Keratinocyte (primary cell): Measurements from ENCODE around the gene TSHR. TPM values are rescaled to one million over a fixed set of nuclear protein-coding genes. Genes with fewer than 3 reads are reported as not detected.

Experiments used
- DNase-seq: peaks from one replicate; pipeline ENCODE4 v3.0.0-alpha.2; 2011; ENCODE audit warnings: low read depth, missing footprints, low spot score
- FAIRE-seq: peaks from 2 replicates; lab custom pipeline; 2011; peaks lifted over from hg19 to GRCh38; lab: Jason Lieb, UNC
- H2AFZ ChIP-seq: 2 replicates; pipeline ENCODE4 v1.6.0; 2012; ENCODE audit warnings: low read length, control low read depth, inconsistent platforms; ENCODE audit not compliant: control insufficient read depth
- H3K27ac ChIP-seq: 2 replicates; pipeline ENCODE4 v1.5.1; 2011; ENCODE audit warnings: low read length; ENCODE audit not compliant: control insufficient read depth, insufficient read depth
- H3K27me3 ChIP-seq: 3 replicates; pipeline ENCODE4 v1.6.0; 2011; ENCODE audit warnings: low read length; ENCODE audit not compliant: control insufficient read depth, insufficient read depth; ENCODE audit errors: extremely low read depth
- H3K36me3 ChIP-seq, 2 experiments: 2 replicates in 1 of 2; 3 replicates in 1 of 2; pipeline ENCODE4 v1.5.1; 2011; ENCODE audit warnings: low read length in 2 of 2, mild to moderate bottlenecking in 1 of 2; ENCODE audit not compliant: control insufficient read depth in 2 of 2, insufficient read depth in 2 of 2; ENCODE audit errors: extremely low read depth in 1 of 2
- H3K4me1 ChIP-seq: 3 replicates; pipeline ENCODE4 v1.5.1; 2011; ENCODE audit warnings: low read length; ENCODE audit not compliant: control insufficient read depth, insufficient read depth; ENCODE audit errors: extremely low read depth
- H3K4me2 ChIP-seq: 3 replicates; pipeline ENCODE4 v1.6.0; 2011; ENCODE audit warnings: low read depth, low read length; ENCODE audit not compliant: control insufficient read depth, insufficient read depth; ENCODE audit errors: extremely low read depth
- H3K4me3 ChIP-seq, 3 experiments: fragments of 200-600 bp in 1 of 3; sonication (generic) in 1 of 3; 2 replicates in 2 of 3; 3 replicates in 1 of 3; pipeline ENCODE4 v1.5.1; 2011 to 2016; ENCODE audit warnings: low read length in 3 of 3, mild to moderate bottlenecking in 3 of 3, control low read depth in 2 of 3, inconsistent platforms in 1 of 3, low read depth in 1 of 3, mixed read lengths in 1 of 3, mixed run types in 1 of 3, moderate library complexity in 1 of 3; ENCODE audit not compliant: control insufficient read depth in 2 of 3, insufficient read depth in 2 of 3; ENCODE audit errors: extremely low read depth in 1 of 3
- H3K79me2 ChIP-seq: 2 replicates; pipeline ENCODE4 v1.6.0; 2012; ENCODE audit warnings: low read length; ENCODE audit not compliant: control insufficient read depth, insufficient read depth
- H3K9ac ChIP-seq: 3 replicates; pipeline ENCODE4 v1.6.0; 2011; ENCODE audit warnings: low read length; ENCODE audit not compliant: control insufficient read depth, insufficient read depth; ENCODE audit errors: extremely low read depth
- H3K9me1 ChIP-seq: 3 replicates; pipeline ENCODE4 v1.6.0; 2011; ENCODE audit warnings: low read length; ENCODE audit not compliant: control insufficient read depth, insufficient read depth; ENCODE audit errors: extremely low read depth
- H3K9me3 ChIP-seq: 2 replicates; pipeline ENCODE4 v1.5.1; 2012; ENCODE audit warnings: low read depth, low read length; ENCODE audit not compliant: control insufficient read depth
- H4K20me1 ChIP-seq: 3 replicates; pipeline ENCODE4 v1.6.0; 2011; ENCODE audit warnings: low read length; ENCODE audit not compliant: control insufficient read depth, insufficient read depth; ENCODE audit errors: extremely low read depth
- EZH2 ChIP-seq: IDR thresholded peaks from one replicate; pipeline ENCODE4 v1.6.1; 2012; ENCODE audit warnings: inconsistent platforms, mild to moderate bottlenecking, low read length, moderate library complexity
- dilution Hi-C: fragments of 300-500 bp; cut with MboI; formaldehyde crosslinking; loops from one replicate; pipeline ENCODE4 v1.7.0; 2020; ENCODE audit warnings: low sequenced_read_pairs; ENCODE audit not compliant: extremely low pct_ligation_motif_present
- polyA plus RNA-seq, 5 experiments: library from polyadenylated mRNA; depleted of rRNA in 3 of 5; stranded (reverse) in 3 of 5; stranded (forward) in 1 of 5; unstranded in 1 of 5; fragments of >200 nt; gene quantifications; 1 replicate in 1 of 5; 2 replicates in 3 of 5; 3 replicates in 1 of 5; pipeline versions ENCODE4 v1.2.1 to v1.2.3, GENCODE V29; 2011 to 2012; ENCODE audit warnings: missing spikeins in 2 of 5, low read depth in 1 of 5, low replicate concordance in 1 of 5
- TF ChIP-seq, protein P1 (sequence below), 3 experiments: IDR thresholded peaks in 1 of 3; conservative IDR thresholded peaks in 1 of 3; optimal IDR thresholded peaks in 1 of 3; 2 replicates in 2 of 3; 3 replicates in 1 of 3; pipeline versions ENCODE3 to v1.5.1; 2011; ENCODE audit warnings: low read length in 3 of 3, mild to moderate bottlenecking in 3 of 3, moderate library complexity in 2 of 3, control low read depth in 1 of 3, inconsistent platforms in 1 of 3; ENCODE audit not compliant: insufficient read depth in 2 of 3; ENCODE audit errors: extremely low read depth in 1 of 3

TSHR gene
- polyA plus RNA-seq, 1 donor (not counting 4 experiments of a cell fraction or from before 2014, with no cell fraction given): 0.03 TPM

- Histone ChIP-seq H3K27me3 (no peaks in the 10 kb centered on the region), H3K36me3 (no peaks in the 10 kb centered on the region), H3K4me2 (no peak overlapping the region), H3K9me3 (no peaks in the 10 kb centered on the region), H2AFZ (no peak overlapping the region), H3K4me3 (no peak overlapping the region), H3K9me1 (no peaks in the 10 kb centered on the region), H3K4me1 (no peaks in the 10 kb centered on the region), H3K9ac (no peak overlapping the region), H3K27ac (no peak overlapping the region), H3K79me2 (no peaks in the 10 kb centered on the region), H4K20me1 (no peaks in the 10 kb centered on the region)
- no peak for TF ChIP-seq EZH2
- TF ChIP-seq, protein P1, sequence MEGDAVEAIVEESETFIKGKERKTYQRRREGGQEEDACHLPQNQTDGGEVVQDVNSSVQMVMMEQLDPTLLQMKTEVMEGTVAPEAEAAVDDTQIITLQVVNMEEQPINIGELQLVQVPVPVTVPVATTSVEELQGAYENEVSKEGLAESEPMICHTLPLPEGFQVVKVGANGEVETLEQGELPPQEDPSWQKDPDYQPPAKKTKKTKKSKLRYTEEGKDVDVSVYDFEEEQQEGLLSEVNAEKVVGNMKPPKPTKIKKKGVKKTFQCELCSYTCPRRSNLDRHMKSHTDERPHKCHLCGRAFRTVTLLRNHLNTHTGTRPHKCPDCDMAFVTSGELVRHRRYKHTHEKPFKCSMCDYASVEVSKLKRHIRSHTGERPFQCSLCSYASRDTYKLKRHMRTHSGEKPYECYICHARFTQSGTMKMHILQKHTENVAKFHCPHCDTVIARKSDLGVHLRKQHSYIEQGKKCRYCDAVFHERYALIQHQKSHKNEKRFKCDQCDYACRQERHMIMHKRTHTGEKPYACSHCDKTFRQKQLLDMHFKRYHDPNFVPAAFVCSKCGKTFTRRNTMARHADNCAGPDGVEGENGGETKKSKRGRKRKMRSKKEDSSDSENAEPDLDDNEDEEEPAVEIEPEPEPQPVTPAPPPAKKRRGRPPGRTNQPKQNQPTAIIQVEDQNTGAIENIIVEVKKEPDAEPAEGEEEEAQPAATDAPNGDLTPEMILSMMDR (optimal IDR thresholded peaks at IDR 0.05 in 1 of 3, IDR thresholded peaks at IDR 0.05 in 1 of 3, conservative IDR thresholded peaks at IDR 0.05 in 1 of 3; ENCODE audit: extremely low read depth in 1 of 3, insufficient read depth in 2 of 3, low read length in 3 of 3): no peak
- DNase-seq (no peak), FAIRE-seq (no peak)
- dilution Hi-C loops: no loop called here
Measured at GRCh38 chr14:81033698-81034240, 78.3 kb downstream of the TSHR start.

DNA sequence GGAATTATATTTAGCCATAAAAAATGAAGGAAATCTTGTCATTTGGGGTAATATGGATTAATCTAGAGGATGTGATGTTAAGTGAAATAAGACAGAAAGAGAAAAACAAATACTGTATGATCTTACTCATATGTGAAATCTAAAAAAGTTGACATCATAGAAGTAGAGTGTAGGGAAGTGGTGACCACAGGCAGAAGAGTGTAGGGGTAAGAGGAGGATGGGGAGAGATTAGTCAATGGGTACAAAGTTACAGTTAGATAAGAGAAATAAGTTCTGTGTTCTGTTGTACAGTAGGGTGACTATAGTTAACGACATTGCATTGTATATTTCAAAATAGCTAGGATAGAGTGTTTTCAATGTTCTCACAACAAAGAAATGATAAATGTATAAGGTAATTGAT is 87.0 kb downstream of the TSHR start:
- TF ChIP-seq EZH2: no peak
- TF ChIP-seq, protein P1 (optimal IDR thresholded peaks at IDR 0.05 in 1 of 3, IDR thresholded peaks at IDR 0.05 in 1 of 3, conservative IDR thresholded peaks at IDR 0.05 in 1 of 3; ENCODE audit: extremely low read depth in 1 of 3, insufficient read depth in 2 of 3, low read length in 3 of 3): no peak
- H2AFZ ChIP-seq: no peak overlapping the region
- no peak overlapping the region for H3K4me2 ChIP-seq
- no peaks in the 10 kb centered on the region for H3K27me3 ChIP-seq
- no peaks in the 10 kb centered on the region for H4K20me1 ChIP-seq
- dilution Hi-C loops: no loop called here
- no peak overlapping the region for H3K27ac ChIP-seq
- DNase-seq (no peak), FAIRE-seq (no peak)
- H3K9ac ChIP-seq: no peak overlapping the region
- no peaks in the 10 kb centered on the region for H3K9me3 ChIP-seq
- no peaks in the 10 kb centered on the region for H3K36me3 ChIP-seq
- H3K79me2 ChIP-seq: no peaks in the 10 kb centered on the region
- H3K4me1 ChIP-seq: no peaks in the 10 kb centered on the region
- no peaks in the 10 kb centered on the region for H3K9me1 ChIP-seq
- no peak overlapping the region for H3K4me3 ChIP-seq
